Spleen (tissue), 13 donors: ENCODE measurements around the gene HPS5. TPM values are rescaled to one million over a fixed set of nuclear protein-coding genes. Genes with fewer than 3 reads are reported as not detected.

ENCODE experiments used
- DNase-seq: peaks from one replicate; pipeline ENCODE4 v3.0.0-alpha.2; 2020
- H3K27ac ChIP-seq, 8 donors: fragments of 200-600 bp; sonication (generic) in 7 of 8; 1 replicate in 4 of 8; 2 replicates in 4 of 8; pipeline versions ENCODE4 v1.5.0 to v1.8.0; 2016 to 2021; ENCODE audit warnings: inconsistent platforms in 4 of 8, mild to moderate bottlenecking in 4 of 8, moderate library complexity in 1 of 8
- H3K27me3 ChIP-seq, 7 donors: fragments of 200-600 bp; sonication (generic) in 6 of 7; replicated peaks in 1 of 7; 1 replicate in 4 of 7; 2 replicates in 3 of 7; pipeline versions ENCODE4 v1.5.0 to v1.8.0; 2016 to 2021; ENCODE audit warnings: inconsistent platforms in 3 of 7, mild to moderate bottlenecking in 1 of 7
- H3K36me3 ChIP-seq, 6 donors: fragments of 200-600 bp; sonication (generic) in 5 of 6; 1 replicate in 4 of 6; 2 replicates in 2 of 6; pipeline versions ENCODE4 v1.5.0 to v1.8.0; 2016 to 2021; ENCODE audit warnings: inconsistent platforms in 2 of 6
- H3K4me1 ChIP-seq, 6 donors: fragments of 200-600 bp; sonication (generic) in 5 of 6; 1 replicate in 3 of 6; 2 replicates in 3 of 6; pipeline versions ENCODE4 v1.5.0 to v1.8.0; 2016 to 2021; ENCODE audit warnings: inconsistent platforms in 3 of 6
- H3K4me3 ChIP-seq, 8 donors: fragments of 200-600 bp; sonication (generic) in 7 of 8; 1 replicate in 4 of 8; 2 replicates in 4 of 8; pipeline versions ENCODE4 v1.5.0 to v1.8.0; 2016 to 2021; ENCODE audit warnings: inconsistent platforms in 4 of 8, mild to moderate bottlenecking in 4 of 8, moderate library complexity in 2 of 8
- H3K9me3 ChIP-seq, 8 donors: fragments of 200-600 bp; sonication (generic) in 7 of 8; 1 replicate in 4 of 8; 2 replicates in 4 of 8; pipeline versions ENCODE4 v1.5.0 to v1.8.0; 2016 to 2021; ENCODE audit warnings: inconsistent platforms in 4 of 8
- POLR2A ChIP-seq, 3 donors: fragments of 450-650 bp; IDR thresholded peaks; one replicate each; pipeline ENCODE4 v1.5.1; 2017; ENCODE audit warnings: antibody characterized with exemption in 3 of 3, mild to moderate bottlenecking in 1 of 3
- POLR2AphosphoS5 ChIP-seq, 3 donors: sonication (generic); formaldehyde crosslinking; IDR thresholded peaks; one replicate each; pipeline ENCODE4 v1.5.1; 2017; ENCODE audit warnings: antibody characterized with exemption in 3 of 3
- WGBS, 5 donors: extraction: QIAGEN DNeasy Blood & Tissue Kit in 3 of 5; methylation state at CpG; one replicate each; pipeline versions ENCODE4 v1.1.5 to v1.1.7; 2013 to 2018; 5-methylcytosine and 5-hydroxymethylcytosine counted together
- intact Hi-C: fragments of 100-400 bp; cut with DNase I; formaldehyde crosslinking; loops from one replicate; pipeline ENCODE4 v1.15.0; 2023; ENCODE audit warnings: low total_unique reads
- long read RNA-seq, 2 donors: transcript quantifications; one replicate each; lab custom pipeline, GENCODE V29; 2026
- polyA plus RNA-seq, 3 donors: library from polyadenylated mRNA; stranded (reverse); fragments of 200-250 nt; gene quantifications; one replicate each; pipeline ENCODE4 v1.2.1, GENCODE V29; 2013
- total RNA-seq, 7 donors: library from RNA; depleted of rRNA in 3 of 7; stranded (reverse); fragments of >200 nt in 3 of 7; fragmentation: NEBNext Ultra II Directional in 4 of 7; extraction: Animal tissue kit (Norgen Biotek cat#: 25700) in 4 of 7; gene quantifications; one replicate each; pipeline versions ENCODE4 v1.1.0 to v1.2.1, GENCODE V29; 2016 to 2021
- TF ChIP-seq, protein P1 (sequence below), 11 experiments: fragments of 200-600 bp in 7 of 11; fragments of 450-650 bp in 4 of 11; sonication (generic) in 4 of 11; IDR thresholded peaks in 8 of 11; conservative IDR thresholded peaks in 3 of 11; 1 replicate in 7 of 11; 2 replicates in 4 of 11; pipeline versions ENCODE4 v1.4.0 to v1.8.0; 2016 to 2021; ENCODE audit warnings: antibody characterized with exemption in 11 of 11, inconsistent platforms in 4 of 11, mild to moderate bottlenecking in 1 of 11
- donor health status: healthy with polysubstance abuse.
- donor health status: DM: no; HTN: no; CAD: no; lungs with moderate emphysema.
- donor health status: DM: no; HTN: no; CAD: no.
- donor health status: Bipolar disorder and iron deficiency.
- donor health status: healthy.
- donor health status: DM: no; HTN: no; CAD: no.
- donor health status: DM: yes; HTN: yes; CAD: no.

HPS5 gene, protein sequence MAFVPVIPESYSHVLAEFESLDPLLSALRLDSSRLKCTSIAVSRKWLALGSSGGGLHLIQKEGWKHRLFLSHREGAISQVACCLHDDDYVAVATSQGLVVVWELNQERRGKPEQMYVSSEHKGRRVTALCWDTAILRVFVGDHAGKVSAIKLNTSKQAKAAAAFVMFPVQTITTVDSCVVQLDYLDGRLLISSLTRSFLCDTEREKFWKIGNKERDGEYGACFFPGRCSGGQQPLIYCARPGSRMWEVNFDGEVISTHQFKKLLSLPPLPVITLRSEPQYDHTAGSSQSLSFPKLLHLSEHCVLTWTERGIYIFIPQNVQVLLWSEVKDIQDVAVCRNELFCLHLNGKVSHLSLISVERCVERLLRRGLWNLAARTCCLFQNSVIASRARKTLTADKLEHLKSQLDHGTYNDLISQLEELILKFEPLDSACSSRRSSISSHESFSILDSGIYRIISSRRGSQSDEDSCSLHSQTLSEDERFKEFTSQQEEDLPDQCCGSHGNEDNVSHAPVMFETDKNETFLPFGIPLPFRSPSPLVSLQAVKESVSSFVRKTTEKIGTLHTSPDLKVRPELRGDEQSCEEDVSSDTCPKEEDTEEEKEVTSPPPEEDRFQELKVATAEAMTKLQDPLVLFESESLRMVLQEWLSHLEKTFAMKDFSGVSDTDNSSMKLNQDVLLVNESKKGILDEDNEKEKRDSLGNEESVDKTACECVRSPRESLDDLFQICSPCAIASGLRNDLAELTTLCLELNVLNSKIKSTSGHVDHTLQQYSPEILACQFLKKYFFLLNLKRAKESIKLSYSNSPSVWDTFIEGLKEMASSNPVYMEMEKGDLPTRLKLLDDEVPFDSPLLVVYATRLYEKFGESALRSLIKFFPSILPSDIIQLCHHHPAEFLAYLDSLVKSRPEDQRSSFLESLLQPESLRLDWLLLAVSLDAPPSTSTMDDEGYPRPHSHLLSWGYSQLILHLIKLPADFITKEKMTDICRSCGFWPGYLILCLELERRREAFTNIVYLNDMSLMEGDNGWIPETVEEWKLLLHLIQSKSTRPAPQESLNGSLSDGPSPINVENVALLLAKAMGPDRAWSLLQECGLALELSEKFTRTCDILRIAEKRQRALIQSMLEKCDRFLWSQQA
- 10 to 100 TPM; 25.9 to 35.7 (median 30.0) TPM for total RNA-seq
- polyA plus RNA-seq = 10 to 100 TPM; 10.3 to 14.1 (median 11.1) TPM
- long read RNA-seq, donor 1 = 0 reads
- long read RNA-seq, donor 2, full-length matches to known transcripts = 1 of 6 reads
- long read RNA-seq, donor 2, partial matches to known transcripts = 5 of 6 reads
- long read RNA-seq, donor 2, other reads (novel, unspliced or antisense) = 0 of 6 reads

- no peaks in the 10 kb centered on the region for H3K9me3 ChIP-seq
- DNase-seq = peak; percentile 98
- H3K36me3 ChIP-seq = peaks cover 0 to 30% (median 11%) of the 10 kb centered on the region in 6 donors
- H3K4me3 ChIP-seq = peak within 1 kb of the TSS; percentile 44 to 84 (median 70)
- H3K4me1 ChIP-seq = peaks cover 40 to 86% (median 60%) of the 10 kb centered on the region in 6 donors
- peak; percentile 60 to 97 (median 82) for TF ChIP-seq POLR2A (IDR thresholded peaks at IDR 0.05)
- TF ChIP-seq, protein P1, sequence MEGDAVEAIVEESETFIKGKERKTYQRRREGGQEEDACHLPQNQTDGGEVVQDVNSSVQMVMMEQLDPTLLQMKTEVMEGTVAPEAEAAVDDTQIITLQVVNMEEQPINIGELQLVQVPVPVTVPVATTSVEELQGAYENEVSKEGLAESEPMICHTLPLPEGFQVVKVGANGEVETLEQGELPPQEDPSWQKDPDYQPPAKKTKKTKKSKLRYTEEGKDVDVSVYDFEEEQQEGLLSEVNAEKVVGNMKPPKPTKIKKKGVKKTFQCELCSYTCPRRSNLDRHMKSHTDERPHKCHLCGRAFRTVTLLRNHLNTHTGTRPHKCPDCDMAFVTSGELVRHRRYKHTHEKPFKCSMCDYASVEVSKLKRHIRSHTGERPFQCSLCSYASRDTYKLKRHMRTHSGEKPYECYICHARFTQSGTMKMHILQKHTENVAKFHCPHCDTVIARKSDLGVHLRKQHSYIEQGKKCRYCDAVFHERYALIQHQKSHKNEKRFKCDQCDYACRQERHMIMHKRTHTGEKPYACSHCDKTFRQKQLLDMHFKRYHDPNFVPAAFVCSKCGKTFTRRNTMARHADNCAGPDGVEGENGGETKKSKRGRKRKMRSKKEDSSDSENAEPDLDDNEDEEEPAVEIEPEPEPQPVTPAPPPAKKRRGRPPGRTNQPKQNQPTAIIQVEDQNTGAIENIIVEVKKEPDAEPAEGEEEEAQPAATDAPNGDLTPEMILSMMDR (IDR thresholded peaks at IDR 0.05 in 8 of 11, conservative IDR thresholded peaks at IDR 0.05 in 3 of 11) = peak in 2 of 11 experiments; percentile 9 to 16
- TF ChIP-seq POLR2AphosphoS5 (IDR thresholded peaks at IDR 0.05) = peak; percentile 98 to 99 (median 98)
- 0 to 2% (median 0%) methylated on average over 33 to 61 of the region's 61 CpGs for WGBS, 5 donors
- intact Hi-C loops = loop anchor here (5.0 kb wide), 1 partner anchor 75 kb away; no protein-coding TSS in a partner anchor
- peak within 1 kb of the TSS; percentile 94 to 99 (median 98) for H3K27ac ChIP-seq
- H3K27me3 ChIP-seq = no peaks in the 10 kb centered on the region
Measured at GRCh38 chr11:18321969-18322711, at the start of gene HPS5, which contains the start of gene GTF2H1. TSS of gene HPS5 (minus strand) at chr11:18322140. CDS start at chr11:18317858, 4,282 bp downstream. TSS of gene GTF2H1 (plus strand) at chr11:18322567. CDS start at chr11:18333075, 10,508 bp downstream.

DNA sequence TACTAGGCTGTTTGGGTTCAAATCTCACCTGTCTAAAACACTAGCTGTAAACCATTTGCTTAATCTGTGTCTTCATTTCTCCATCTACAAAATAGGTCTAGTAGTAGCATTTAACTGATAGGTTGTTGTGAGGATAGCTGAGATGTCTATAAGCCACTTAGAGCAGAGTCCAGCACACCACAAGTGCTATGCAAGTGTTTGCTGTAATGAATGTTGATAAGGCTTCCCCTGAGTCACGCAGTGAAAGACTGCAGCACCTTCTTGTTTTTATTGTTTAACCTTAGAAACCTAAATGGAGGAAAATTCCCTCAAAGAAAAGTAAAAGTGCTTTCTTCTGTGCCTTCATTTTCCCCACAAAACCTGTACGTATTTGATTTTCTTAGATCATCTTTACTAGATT is 49.3 kb upstream of the HPS5 start:
- peaks cover 0 to 32% (median 14%) of the 10 kb centered on the region in 6 donors for H3K36me3 ChIP-seq
- no peak for DNase-seq
- H3K27me3 ChIP-seq = no peaks in the 10 kb centered on the region
- peaks cover 0 to 6% (median 0%) of the 10 kb centered on the region in 6 donors for H3K4me1 ChIP-seq
- TF ChIP-seq POLR2AphosphoS5 (IDR thresholded peaks at IDR 0.05) = no peak
- TF ChIP-seq POLR2A (IDR thresholded peaks at IDR 0.05) = no peak
- TF ChIP-seq, protein P1 (IDR thresholded peaks at IDR 0.05 in 8 of 11, conservative IDR thresholded peaks at IDR 0.05 in 3 of 11) = no peak
- intact Hi-C loops = no loop called here
- H3K4me3 ChIP-seq = no peak overlapping the region
- WGBS, 5 donors = 92 to 96% (median 94%) methylated on average over 2 of the region's 2 CpGs
- H3K9me3 ChIP-seq = no peaks in the 10 kb centered on the region
- no peak overlapping the region for H3K27ac ChIP-seq

GRCh38 chr11:18369398-18369797 is 47.5 kb upstream of the HPS5 start:
- Histone ChIP-seq H3K9me3 (no peaks in the 10 kb centered on the region), H3K4me3 (no peak overlapping the region), H3K4me1 (peaks cover 0 to 15% (median 0%) of the 10 kb centered on the region in 6 donors), H3K36me3 (peaks cover 0 to 51% (median 32%) of the 10 kb centered on the region in 6 donors), H3K27me3 (no peaks in the 10 kb centered on the region), H3K27ac (no peak overlapping the region)
- intact Hi-C loops = no loop called here
- WGBS, 5 donors = 56 to 74% (median 67%) methylated on average over 2 of the region's 2 CpGs
- TF ChIP-seq, protein P1 (IDR thresholded peaks at IDR 0.05 in 8 of 11, conservative IDR thresholded peaks at IDR 0.05 in 3 of 11) = no peak
- TF ChIP-seq POLR2A (IDR thresholded peaks at IDR 0.05) = no peak
- no peak for TF ChIP-seq POLR2AphosphoS5 (IDR thresholded peaks at IDR 0.05)
- DNase-seq = no peak
